Activated CD8-positive, alpha-beta memory T cell treated with anti-CD3 and anti-CD28 coated beads, Interleukin-2, amount 10 ng/mL, durations not matched to agents 7 days and 5 days (primary cell): ENCODE measurements around the gene INVS. TPM values are rescaled to one million over a fixed set of nuclear protein-coding genes. Genes with fewer than 3 reads are reported as not detected.

Source experiments
- ATAC-seq: fragments of 150-1000 bp; cut with Tn5 transposase; one replicate; pipeline ENCODE4 v1.10.0; 2021; ENCODE audit warnings: moderate library complexity
- CTCF ChIA-PET: fragments of 350-600 bp; sonication (Branson Sonifier 250); formaldehyde crosslinking; loops from one replicate; lab custom pipeline; 2021; ENCODE audit warnings: antibody characterized with exemption; lab: Charles Lee
- DNase-seq: peaks from one replicate; pipeline ENCODE4 v3.0.0-alpha.2; 2020
- H3K27ac Mint-ChIP-seq: one replicate; pipeline ENCODE4 v1.8.0; 2021; ENCODE audit warnings: mild to moderate bottlenecking, mixed read lengths
- H3K27me3 Mint-ChIP-seq: one replicate; pipeline ENCODE4 v1.8.0; 2021; ENCODE audit warnings: mixed read lengths
- H3K36me3 Mint-ChIP-seq: one replicate; pipeline ENCODE4 v1.8.0; 2021; ENCODE audit warnings: mild to moderate bottlenecking, mixed read lengths
- H3K4me1 Mint-ChIP-seq: one replicate; pipeline ENCODE4 v1.8.0; 2021; ENCODE audit warnings: mixed read lengths
- H3K4me3 Mint-ChIP-seq: one replicate; pipeline ENCODE4 v1.8.0; 2021; ENCODE audit warnings: mild to moderate bottlenecking, moderate library complexity, mixed read lengths
- H3K9me3 Mint-ChIP-seq: one replicate; pipeline ENCODE4 v1.8.0; 2022; ENCODE audit warnings: low read depth, mixed read lengths
- total RNA-seq, 2 experiments: library from RNA; stranded (reverse); gene quantifications; one replicate each; pipeline ENCODE4 v1.2.3, GENCODE V29; 2021

INVS gene
- total RNA-seq, 2 experiments from 2014 or later, result 21.3 TPM

DNA sequence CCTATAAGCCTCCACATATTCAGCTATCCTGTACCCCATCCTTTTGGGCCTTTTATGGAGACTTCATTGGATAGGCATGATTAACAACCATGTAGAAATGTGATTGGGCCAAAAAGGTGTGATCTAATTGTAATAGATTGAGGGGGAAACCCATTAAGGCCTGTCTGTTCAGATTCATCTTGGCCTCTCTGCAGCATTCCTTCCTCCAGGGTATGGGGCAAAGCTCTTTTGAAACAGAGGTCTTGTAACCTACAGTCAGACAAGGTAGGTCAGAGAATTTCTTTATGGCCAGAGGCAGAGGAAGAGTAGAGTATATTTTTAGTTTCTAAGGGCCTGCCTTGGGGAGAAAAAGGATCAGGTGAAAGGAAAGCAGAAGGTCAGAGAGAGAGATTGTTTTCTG lies 98.5 kb downstream of the INVS start:
- DNase-seq, result no peak
- no peak for ATAC-seq
- CTCF ChIA-PET, result no interaction called here

DNA sequence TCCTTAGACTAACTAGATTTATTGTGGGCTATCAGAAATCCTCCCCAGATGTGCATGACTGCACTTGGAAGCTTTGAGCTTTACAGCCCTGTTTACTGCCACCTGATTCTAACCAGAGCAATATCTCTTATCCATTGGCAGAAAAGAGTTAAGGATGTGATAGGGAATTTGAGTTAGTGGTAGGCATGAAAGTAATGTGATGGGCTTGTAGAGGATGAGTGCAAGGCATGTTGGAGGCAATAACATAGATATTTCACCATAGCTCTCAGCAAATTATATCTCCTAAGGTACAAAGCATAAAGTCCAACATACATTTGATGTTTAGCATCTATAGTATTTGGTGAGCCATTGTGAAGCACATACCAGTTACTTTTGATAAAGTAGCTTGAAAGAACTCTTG lies 103.8 kb downstream of the INVS start:
- no peaks in the 10 kb centered on the region for H3K9me3 Mint-ChIP-seq
- H3K4me1 Mint-ChIP-seq, result no peaks in the 10 kb centered on the region
- no peak overlapping the region for H3K27ac Mint-ChIP-seq
- DNase-seq (no peak), ATAC-seq (no peak)
- H3K27me3 Mint-ChIP-seq, result no peaks in the 10 kb centered on the region
- CTCF ChIA-PET, result interaction anchor here (0.6 to 1.1 kb wide), 3 partner anchors 13 to 191 kb away, joined by 3 to 5 read pairs (median 3); no protein-coding TSS in a partner anchor
- peaks cover 8% of the 10 kb centered on the region for H3K36me3 Mint-ChIP-seq
- H3K4me3 Mint-ChIP-seq, result no peak overlapping the region

More for the DNA sequence above, 98.5 kb downstream of the INVS start:
- Mint-ChIP-seq H3K4me3 (no peak overlapping the region), H3K4me1 (no peaks in the 10 kb centered on the region), H3K36me3 (peaks cover 24% of the 10 kb centered on the region), H3K27me3 (no peaks in the 10 kb centered on the region), H3K27ac (no peak overlapping the region), H3K9me3 (no peaks in the 10 kb centered on the region)

DNA sequence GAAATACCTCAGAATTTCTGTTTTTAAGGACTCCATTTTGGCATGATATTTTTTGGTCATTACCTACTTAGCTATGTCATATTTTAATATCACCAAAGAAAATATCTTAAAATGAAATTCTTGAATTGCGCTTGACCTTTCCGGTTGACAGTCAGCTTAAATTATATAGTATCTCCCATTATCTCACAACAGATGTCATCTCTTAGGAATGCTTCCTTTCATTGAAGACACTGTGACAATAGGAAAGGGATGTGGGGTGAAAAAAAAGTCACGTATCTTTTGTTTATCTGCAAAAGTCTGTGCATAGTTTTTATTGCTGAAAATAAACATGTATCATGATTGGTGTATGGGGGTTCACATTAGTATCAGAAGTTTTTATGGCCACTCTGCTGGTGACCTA lies 105.8 kb downstream of the INVS start:
- H3K4me3 Mint-ChIP-seq, result no peak overlapping the region
- no peak for ATAC-seq
- DNase-seq, result no peak
- H3K36me3 Mint-ChIP-seq, result peaks cover 14% of the 10 kb centered on the region
- no peaks in the 10 kb centered on the region for H3K9me3 Mint-ChIP-seq
- CTCF ChIA-PET, result interaction anchor here (0.6 kb wide), 1 partner anchor 18 kb away, joined by 3 read pairs; no protein-coding TSS in a partner anchor
- H3K27me3 Mint-ChIP-seq, result no peaks in the 10 kb centered on the region
- H3K27ac Mint-ChIP-seq, result no peak overlapping the region
- H3K4me1 Mint-ChIP-seq, result peaks cover 4% of the 10 kb centered on the region

DNA sequence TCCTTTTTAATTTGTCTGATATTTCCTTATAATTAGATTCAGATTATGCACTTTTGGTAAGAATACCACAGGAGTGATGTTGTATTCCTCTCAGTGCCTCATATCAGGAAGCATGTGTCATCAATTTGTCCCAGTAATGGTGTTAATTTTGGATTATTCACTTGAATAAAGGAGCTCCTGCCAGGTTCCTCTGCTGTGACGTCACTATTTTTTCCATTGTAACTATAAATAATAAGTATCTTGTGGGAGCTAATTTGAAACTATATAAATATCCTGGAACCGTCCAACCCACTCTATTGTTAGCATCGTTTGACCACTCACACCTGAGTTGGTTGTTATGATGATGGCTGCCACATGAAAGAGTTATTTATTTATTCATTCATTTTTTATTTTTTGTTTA lies 107.9 kb downstream of the INVS start:
- peaks cover 11% of the 10 kb centered on the region for H3K4me1 Mint-ChIP-seq
- ATAC-seq (no peak), DNase-seq (no peak)
- H3K4me3 Mint-ChIP-seq, result no peak overlapping the region
- no peaks in the 10 kb centered on the region for H3K27me3 Mint-ChIP-seq
- H3K9me3 Mint-ChIP-seq, result no peaks in the 10 kb centered on the region
- CTCF ChIA-PET, result no interaction called here
- no peak overlapping the region for H3K27ac Mint-ChIP-seq
- H3K36me3 Mint-ChIP-seq, result peaks cover 12% of the 10 kb centered on the region

DNA sequence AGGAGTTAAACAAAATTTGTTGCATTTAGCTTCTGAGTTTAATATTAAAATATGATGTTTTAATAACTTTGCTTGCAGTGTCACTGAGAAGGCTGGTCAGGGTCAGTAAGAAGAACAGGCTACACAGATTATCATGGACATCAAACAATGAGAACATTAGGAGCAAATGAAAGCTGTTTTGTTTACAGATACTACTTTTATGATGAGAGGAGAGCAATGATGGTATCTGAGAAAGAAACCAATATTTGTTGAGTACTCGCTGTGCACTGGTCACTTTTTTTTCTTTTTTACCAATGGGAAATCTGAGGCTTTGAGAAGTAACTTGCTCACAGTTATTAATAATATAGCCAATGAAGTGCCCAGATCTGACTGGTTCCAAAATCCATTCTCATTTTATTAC lies 109.6 kb downstream of the INVS start:
- peaks cover 11% of the 10 kb centered on the region for H3K4me1 Mint-ChIP-seq
- no peak overlapping the region for H3K27ac Mint-ChIP-seq
- DNase-seq (no peak), ATAC-seq (no peak)
- H3K4me3 Mint-ChIP-seq, result no peak overlapping the region
- CTCF ChIA-PET, result interaction anchor here (1.4 kb wide), 1 partner anchor 8 kb away, joined by 5 read pairs; no protein-coding TSS in a partner anchor
- H3K36me3 Mint-ChIP-seq, result peaks cover 12% of the 10 kb centered on the region
- no peaks in the 10 kb centered on the region for H3K27me3 Mint-ChIP-seq
- H3K9me3 Mint-ChIP-seq, result no peaks in the 10 kb centered on the region

DNA sequence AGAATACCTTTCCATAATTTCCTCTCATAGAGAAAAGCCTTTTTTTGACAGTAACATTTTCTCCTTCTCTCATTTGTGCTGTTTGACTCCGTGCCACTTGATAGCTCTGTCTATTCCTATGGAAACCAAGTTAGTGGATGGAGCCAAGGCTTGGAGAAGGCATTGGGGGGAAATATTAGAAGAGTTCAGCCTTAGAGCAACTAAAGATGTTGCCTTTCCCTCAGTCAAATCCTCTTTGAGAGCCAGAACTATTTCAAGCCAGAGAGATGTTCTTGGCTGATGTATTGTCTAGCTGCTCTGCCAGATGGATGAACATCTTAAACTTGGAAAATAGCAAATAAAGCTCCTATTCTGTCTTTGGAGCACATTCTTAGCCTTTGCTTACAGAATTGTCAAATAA lies 112.4 kb downstream of the INVS start:
- no peaks in the 10 kb centered on the region for H3K27me3 Mint-ChIP-seq

DNA sequence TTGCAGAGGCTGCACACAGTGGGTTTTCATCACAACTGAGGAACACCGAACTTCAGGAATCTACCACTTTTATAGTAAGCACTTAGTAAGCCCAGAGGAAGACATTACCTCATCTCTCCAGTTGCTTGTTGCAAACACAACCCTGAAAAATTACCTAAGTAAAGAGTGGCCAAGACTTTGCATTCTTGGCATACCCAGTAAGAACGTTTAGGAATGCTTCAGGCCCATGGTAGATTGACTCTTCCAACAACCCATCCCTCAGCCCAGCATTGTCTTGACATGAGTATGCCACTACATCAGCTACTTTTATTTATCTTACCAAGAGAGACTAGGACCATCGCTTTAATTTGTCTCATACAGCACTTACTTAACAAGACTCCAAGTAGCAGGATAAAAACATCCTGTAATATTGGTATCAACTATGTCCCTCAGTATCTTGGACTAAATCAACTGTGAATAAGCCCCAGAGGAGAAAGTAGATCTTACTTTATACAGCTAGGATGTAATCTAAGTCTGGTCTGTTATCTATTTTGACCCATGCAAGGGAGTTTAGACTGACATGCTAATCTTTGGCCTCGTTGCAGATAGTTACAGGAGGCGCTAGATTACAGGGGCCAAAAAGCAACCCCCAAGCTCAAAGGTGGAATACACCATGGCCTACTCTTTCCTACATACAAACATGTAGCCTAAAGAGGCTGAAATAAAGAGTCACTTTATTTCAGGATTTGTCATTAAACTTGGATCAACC lies 114.9 kb downstream of the INVS start:
- Mint-ChIP-seq H3K4me1 (peaks cover 20% of the 10 kb centered on the region), H3K36me3 (peaks cover 7% of the 10 kb centered on the region), H3K27ac (no peak overlapping the region), H3K9me3 (no peaks in the 10 kb centered on the region), H3K4me3 (no peak overlapping the region), H3K27me3 (no peaks in the 10 kb centered on the region)
- DNase-seq (no peak), ATAC-seq (no peak)
- CTCF ChIA-PET, result interaction anchor here (0.6 to 1.3 kb wide), 3 partner anchors 9 to 383 kb away, joined by 3 to 5 read pairs (median 4); no protein-coding TSS in a partner anchor

More for the DNA sequence above, 112.4 kb downstream of the INVS start:
- Mint-ChIP-seq H3K27ac (no peak overlapping the region), H3K4me3 (no peak overlapping the region), H3K4me1 (peaks cover 11% of the 10 kb centered on the region), H3K36me3 (peaks cover 12% of the 10 kb centered on the region), H3K9me3 (no peaks in the 10 kb centered on the region)
- CTCF ChIA-PET, result interaction anchor here (1.1 kb wide), 1 partner anchor 93 kb away, joined by 3 read pairs; no protein-coding TSS in a partner anchor
- ATAC-seq (no peak), DNase-seq (no peak)

DNA sequence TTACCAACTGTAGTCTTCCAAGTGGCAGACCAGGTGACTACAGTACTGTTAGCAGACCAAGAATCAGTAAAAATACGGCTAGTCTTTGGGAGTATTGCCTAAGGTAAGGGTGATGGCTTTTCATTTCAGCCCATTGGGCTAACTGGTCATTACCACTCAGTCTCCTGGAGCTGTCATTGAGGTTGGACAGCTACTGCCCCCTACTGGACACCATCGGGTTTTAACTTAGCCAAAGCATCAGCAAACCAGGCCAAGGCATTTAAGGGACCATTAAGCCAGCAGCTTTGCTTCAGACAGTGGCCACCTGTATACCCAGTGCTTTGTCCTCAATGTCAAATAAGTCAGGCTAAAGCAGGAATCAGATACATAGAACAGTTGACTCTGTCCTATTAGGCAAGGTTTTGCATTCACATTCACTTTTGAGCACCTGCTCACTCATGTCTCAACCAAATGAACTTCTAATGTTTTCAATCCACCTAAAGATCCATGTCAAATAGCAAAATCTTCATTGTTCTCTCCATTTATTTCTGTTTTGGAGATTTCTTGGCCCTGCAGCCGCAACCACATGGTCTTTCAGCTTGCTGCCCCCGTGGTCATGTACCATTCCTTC lies 117.2 kb downstream of the INVS start:
- Mint-ChIP-seq H3K9me3 (no peaks in the 10 kb centered on the region), H3K36me3 (no peaks in the 10 kb centered on the region), H3K4me3 (no peak overlapping the region), H3K4me1 (peaks cover 21% of the 10 kb centered on the region), H3K27me3 (no peaks in the 10 kb centered on the region), H3K27ac (no peak overlapping the region)
- DNase-seq, result peak; percentile 77
- CTCF ChIA-PET, result interaction anchor here (0.6 to 1.9 kb wide), 7 partner anchors 8 to 390 kb away, joined by 3 to 5 read pairs (median 4); no protein-coding TSS in a partner anchor
- peak; percentile 66 for ATAC-seq

DNA sequence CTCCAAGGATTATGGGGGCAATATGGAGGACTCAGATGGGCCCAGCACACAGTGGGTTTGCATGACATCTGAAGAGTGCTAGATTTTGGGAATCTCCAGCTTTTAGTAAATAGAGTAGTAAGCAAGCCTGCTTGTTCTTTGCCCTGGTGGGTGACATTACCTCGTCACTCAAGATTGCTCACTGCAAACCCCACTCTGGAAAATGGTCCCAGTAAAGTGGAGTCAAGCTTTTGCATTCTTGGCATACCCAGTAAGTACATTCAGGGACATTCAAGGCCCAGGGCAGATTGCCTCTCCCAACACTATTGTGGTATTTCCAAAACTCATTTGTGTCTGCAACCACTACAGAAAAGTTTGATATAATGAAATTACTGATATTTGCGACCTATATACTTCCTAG lies 118.5 kb downstream of the INVS start:
- ATAC-seq (no peak), DNase-seq (no peak)
- CTCF ChIA-PET, result interaction anchor here (1.5 to 1.9 kb wide), 4 partner anchors 9 to 190 kb away, joined by 3 to 6 read pairs (median 5); no protein-coding TSS in a partner anchor
- no peaks in the 10 kb centered on the region for H3K9me3 Mint-ChIP-seq
- H3K27me3 Mint-ChIP-seq, result no peaks in the 10 kb centered on the region
- H3K36me3 Mint-ChIP-seq, result no peaks in the 10 kb centered on the region
- H3K4me3 Mint-ChIP-seq, result no peak overlapping the region
- H3K27ac Mint-ChIP-seq, result no peak overlapping the region
- H3K4me1 Mint-ChIP-seq, result peaks cover 27% of the 10 kb centered on the region

DNA sequence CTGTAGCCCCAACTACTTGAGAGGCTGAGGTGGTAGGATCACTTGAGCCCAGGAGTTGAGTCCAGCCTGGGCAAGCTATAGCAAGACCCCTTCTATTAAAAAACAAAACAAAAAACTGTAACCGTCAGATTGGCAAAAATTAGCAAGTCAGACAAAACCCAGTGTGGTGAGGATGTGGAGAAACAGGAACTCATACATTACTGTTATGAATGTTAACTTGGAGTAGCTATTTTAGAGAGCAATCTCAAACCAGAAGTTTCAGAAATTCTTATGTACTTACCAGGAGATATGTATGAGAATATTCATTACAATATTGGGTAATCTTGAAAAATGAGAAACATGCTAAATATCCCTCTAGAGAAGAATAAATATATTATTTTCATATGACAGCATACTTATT lies 120.3 kb downstream of the INVS start:
- Mint-ChIP-seq H3K4me1 (peaks cover 33% of the 10 kb centered on the region), H3K9me3 (no peaks in the 10 kb centered on the region), H3K36me3 (peaks cover 1% of the 10 kb centered on the region)

DNA sequence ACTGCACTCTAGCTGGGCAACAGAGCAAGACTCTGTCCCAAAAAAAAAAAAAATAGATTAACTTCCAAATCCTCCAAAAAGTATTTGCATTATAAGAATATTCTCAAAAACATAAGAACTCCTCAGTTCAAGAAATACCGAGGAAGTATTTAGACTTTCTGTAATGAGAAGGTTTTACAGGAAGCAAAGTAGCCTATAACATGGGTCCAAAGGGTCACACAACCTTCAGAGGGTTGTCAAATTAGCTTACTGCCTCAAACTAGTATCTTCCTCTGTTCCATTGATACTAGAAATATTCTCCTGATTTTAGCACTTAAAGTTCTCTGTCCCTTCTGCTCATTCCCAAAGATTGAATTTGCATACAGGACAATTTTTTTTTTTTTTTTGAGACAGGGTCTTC lies 121.9 kb downstream of the INVS start:
- H3K27me3 Mint-ChIP-seq, result no peaks in the 10 kb centered on the region
- H3K9me3 Mint-ChIP-seq, result no peaks in the 10 kb centered on the region

More for the DNA sequence above, 120.3 kb downstream of the INVS start:
- peak; percentile 59 for DNase-seq
- peak; percentile 66 for ATAC-seq
- H3K4me3 Mint-ChIP-seq, result peak overlapping the region; percentile 1
- CTCF ChIA-PET, result interaction anchor here (1.3 to 2.0 kb wide), 2 partner anchors 10 to 192 kb away, joined by 3 to 6 read pairs; no protein-coding TSS in a partner anchor
- H3K27me3 Mint-ChIP-seq, result no peaks in the 10 kb centered on the region
- peak overlapping the region; percentile 49 for H3K27ac Mint-ChIP-seq

DNA sequence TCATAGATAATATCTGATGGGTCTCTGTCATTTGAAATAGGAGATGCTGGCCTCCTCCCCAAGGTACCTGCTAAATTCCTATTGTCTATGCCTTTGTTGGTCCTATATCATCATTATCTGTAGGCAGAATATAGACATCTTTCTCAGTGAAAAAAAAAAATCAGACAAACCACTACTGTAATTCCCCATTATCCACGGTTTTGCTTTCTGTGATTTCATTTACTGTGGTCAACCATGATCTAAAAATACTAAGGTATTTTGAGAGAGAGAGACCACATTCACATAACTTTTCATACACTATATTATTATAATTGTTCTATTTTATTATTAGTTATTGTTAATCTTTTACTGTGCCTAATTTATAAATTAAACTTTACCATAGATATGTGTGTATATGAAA lies 122.5 kb downstream of the INVS start:
- H3K4me1 Mint-ChIP-seq, result peaks cover 33% of the 10 kb centered on the region
- ATAC-seq (no peak), DNase-seq (no peak)
- no peaks in the 10 kb centered on the region for H3K9me3 Mint-ChIP-seq
- H3K4me3 Mint-ChIP-seq, result no peak overlapping the region
- H3K27ac Mint-ChIP-seq, result no peak overlapping the region
- H3K36me3 Mint-ChIP-seq, result peaks cover 1% of the 10 kb centered on the region
- H3K27me3 Mint-ChIP-seq, result no peaks in the 10 kb centered on the region
- CTCF ChIA-PET, result no interaction called here

More for the DNA sequence above, 121.9 kb downstream of the INVS start:
- no peak overlapping the region for H3K27ac Mint-ChIP-seq
- DNase-seq, result no peak
- H3K36me3 Mint-ChIP-seq, result peaks cover 1% of the 10 kb centered on the region
- H3K4me1 Mint-ChIP-seq, result peaks cover 33% of the 10 kb centered on the region
- ATAC-seq, result no peak
- CTCF ChIA-PET, result interaction anchor here (0.5 to 2.0 kb wide), 4 partner anchors 19 to 223 kb away, joined by 3 to 6 read pairs (median 4); no protein-coding TSS in a partner anchor
- no peak overlapping the region for H3K4me3 Mint-ChIP-seq

DNA sequence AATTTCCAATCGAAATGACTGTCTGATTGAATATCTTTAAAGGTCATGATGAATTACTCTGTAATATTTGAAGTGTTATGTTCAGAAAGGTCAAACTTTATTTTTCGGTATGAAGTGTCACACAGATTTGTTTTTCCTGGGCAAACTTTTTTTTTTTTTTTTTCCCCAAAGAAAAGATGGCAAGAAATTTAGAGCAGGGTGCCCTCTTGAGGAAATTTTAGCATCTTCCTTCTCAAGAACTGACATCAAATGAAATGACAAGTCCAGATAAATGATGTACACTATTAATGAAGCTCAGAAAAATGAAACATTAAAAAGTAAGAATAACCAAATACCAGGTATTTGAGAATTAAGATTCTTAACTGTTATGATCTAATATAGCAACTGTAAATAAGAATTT lies 123.6 kb downstream of the INVS start:
- CTCF ChIA-PET, result interaction anchor here (0.7 to 1.2 kb wide), 6 partner anchors 9 to 991 kb away, joined by 3 to 4 read pairs (median 4); no protein-coding TSS in a partner anchor
- no peak for ATAC-seq
- no peak overlapping the region for H3K27ac Mint-ChIP-seq

More for the DNA sequence above, 123.6 kb downstream of the INVS start:
- Mint-ChIP-seq H3K9me3 (no peaks in the 10 kb centered on the region), H3K4me1 (peaks cover 33% of the 10 kb centered on the region), H3K4me3 (no peak overlapping the region), H3K27me3 (no peaks in the 10 kb centered on the region), H3K36me3 (peaks cover 5% of the 10 kb centered on the region)
- DNase-seq, result no peak
